ENCODE data around the gene TEDC2. TPM values are rescaled to one million over a fixed set of nuclear protein-coding genes. Genes with fewer than 3 reads are reported as not detected.

The TEDC2 gene
- total and polyA plus RNA-seq, 10 of the 15 experiments (the other 5 are each of a cell fraction or from before 2014, with no cell fraction given), result 0.23 to 47.9 (median 19.1) TPM

GRCh38 chr16:2477327-2477726 lies 17.4 kb downstream of the TEDC2 start:
- in situ Hi-C loops (cut with MboI) (no loop called here), intact Hi-C loops (cut with micrococcal nuclease; ENCODE audit: unreplicated experiment) (no loop called here)
- Histone ChIP-seq H3K4me2 (ENCODE audit: control insufficient read depth, insufficient read depth) (no peak overlapping the region), H3K27ac (ENCODE audit: control insufficient read depth, insufficient read depth) (no peak overlapping the region), H3K4me3 (no peak overlapping the region), H3K9ac (ENCODE audit: control insufficient read depth, insufficient read depth, low read length) (no peak overlapping the region), H3K4me1 (ENCODE audit: control insufficient read depth, insufficient read depth, low read length) (peaks cover 7% of the 10 kb centered on the region), H4K20me1 (ENCODE audit: control insufficient read depth, insufficient read depth) (no peaks in the 10 kb centered on the region), H3K79me2 (ENCODE audit: control insufficient read depth, insufficient read depth, low read length) (no peaks in the 10 kb centered on the region), H3K36me3 (ENCODE audit: control insufficient read depth in 2 of 2, insufficient read depth in 2 of 2, low read length in 1 of 2) (no peaks in the 10 kb centered on the region), H3K27me3 (replicated peaks in 1 of 2; ENCODE audit: control insufficient read depth in 2 of 2, insufficient read depth in 2 of 2, low read length in 1 of 2) (no peaks in the 10 kb centered on the region), H3K9me3 (replicated peaks; ENCODE audit: control insufficient read depth, insufficient read depth, low read length) (no peaks in the 10 kb centered on the region), H2AFZ (ENCODE audit: control insufficient read depth, low read depth, low read length) (no peak overlapping the region)
- ChIA-PET CTCF (interaction anchor here (1.5 to 2.3 kb wide), 2 partner anchors 10 to 46 kb away, joined by 5 to 10 read pairs; no protein-coding TSS in a partner anchor), SMC1A (ENCODE audit: uncharacterized antibody, unreplicated experiment) (no interaction called here), POLR2A (interaction anchor here (0.7 to 1.2 kb wide), 3 partner anchors 9 to 30 kb away, joined by 3 read pairs; no protein-coding TSS in a partner anchor), RAD21 (ENCODE audit: unreplicated experiment) (interaction anchor here (1.3 kb wide), 1 partner anchor 9 kb away, joined by 3 read pairs; no protein-coding TSS in a partner anchor)
- FAIRE-seq, result no peak
- no peak for TF ChIP-seq CBX5 (IDR thresholded peaks at IDR 0.05; ENCODE audit: low read depth)
- no peak for TF ChIP-seq ATF7 (IDR thresholded peaks at IDR 0.05; ENCODE audit: low read depth)
- TF ChIP-seq RELA (IDR thresholded peaks at IDR 0.05; ENCODE audit: borderline replicate concordance, partially characterized antibody), result no peak
- TF ChIP-seq BCL3 (IDR thresholded peaks at IDR 0.05; ENCODE audit: borderline replicate concordance, insufficient read depth, low read depth, low read length, poor library complexity, severe bottlenecking), result no peak
- no peak for TF ChIP-seq MAX (IDR thresholded peaks at IDR 0.05; ENCODE audit: low read depth, low read length)
- TF ChIP-seq SPI1 (IDR thresholded peaks at IDR 0.05; ENCODE audit: borderline replicate concordance, insufficient read depth, low read depth, low read length), result no peak
- DNase-seq (ENCODE audit: low read depth, low spot score), result no peak
- ATAC-seq, result no peak
- 81% methylated on average over 3 of the region's 3 CpGs for WGBS (ENCODE audit: insufficient coverage, insufficient replicate concordance, low lambda C conversion rate, missing lambda C conversion rate)
- BruUV-seq (replicated peaks), result no TSS peak

Measured in GM12878 (cell line).